ENCODE measurements around the gene SGIP1.

The SGIP1 gene

GRCh38 chr1:66520655-66521054 is 13.3 kb upstream of the SGIP1 start:
- in situ Hi-C loops (cut with HindIII; ENCODE audit: low sequenced_read_pairs) = no loop called here

DNA sequence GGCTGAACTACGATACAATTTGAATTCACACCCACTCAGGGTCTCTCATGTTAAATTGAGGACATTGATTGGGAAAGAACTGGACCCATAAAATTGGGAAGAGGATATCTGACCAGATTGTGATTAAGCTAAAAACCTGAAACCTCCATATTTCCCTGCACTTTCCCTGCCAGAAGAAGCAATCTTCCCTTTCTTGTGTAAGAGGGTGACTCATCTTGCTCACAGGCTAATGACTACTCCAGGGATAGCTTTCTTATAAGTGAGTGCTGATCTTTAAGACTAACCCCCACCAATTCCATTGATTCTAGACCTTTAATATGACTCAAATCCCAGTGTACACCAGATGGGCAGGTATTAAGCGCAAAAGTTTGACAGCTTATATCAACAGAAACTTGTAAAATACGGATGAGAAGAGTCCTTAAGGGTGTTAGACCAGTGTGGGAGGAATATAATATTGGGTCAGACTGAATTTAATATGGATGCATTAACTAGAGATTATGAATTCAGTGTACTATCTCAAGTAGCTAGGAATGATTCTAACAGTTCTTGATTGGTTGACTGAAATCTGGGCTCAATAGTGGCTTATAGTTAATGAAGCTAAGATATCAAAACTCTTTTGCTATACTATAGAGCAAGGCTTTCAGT is 12.1 kb upstream of the SGIP1 start:
- in situ Hi-C loops (cut with HindIII; ENCODE audit: low sequenced_read_pairs) = no loop called here

DNA sequence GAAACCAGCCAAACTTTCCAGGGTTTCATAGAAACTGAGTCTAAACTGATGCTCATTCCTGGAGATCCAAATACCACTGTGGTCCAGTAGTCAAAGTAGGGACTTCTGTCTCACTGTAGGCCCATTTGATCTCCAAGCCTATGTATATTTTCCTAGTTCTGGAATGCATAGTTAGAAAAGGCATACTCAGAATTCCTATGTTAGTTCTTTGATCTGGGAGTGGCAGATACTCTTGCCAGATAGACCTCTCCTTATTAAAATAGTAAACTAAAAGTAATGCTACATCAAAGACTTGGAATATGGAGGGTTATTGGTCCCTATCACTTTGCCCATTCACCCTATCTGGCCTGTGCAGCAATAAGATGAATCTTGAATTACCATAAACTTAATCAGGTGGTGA is 10.4 kb upstream of the SGIP1 start:
- in situ Hi-C loops (cut with HindIII; ENCODE audit: low sequenced_read_pairs) = no loop called here

- in situ Hi-C loops (cut with HindIII; ENCODE audit: low sequenced_read_pairs) = no loop called here
Measured at GRCh38 chr1:66525086-66525485, 8.9 kb upstream of the SGIP1 start.

DNA sequence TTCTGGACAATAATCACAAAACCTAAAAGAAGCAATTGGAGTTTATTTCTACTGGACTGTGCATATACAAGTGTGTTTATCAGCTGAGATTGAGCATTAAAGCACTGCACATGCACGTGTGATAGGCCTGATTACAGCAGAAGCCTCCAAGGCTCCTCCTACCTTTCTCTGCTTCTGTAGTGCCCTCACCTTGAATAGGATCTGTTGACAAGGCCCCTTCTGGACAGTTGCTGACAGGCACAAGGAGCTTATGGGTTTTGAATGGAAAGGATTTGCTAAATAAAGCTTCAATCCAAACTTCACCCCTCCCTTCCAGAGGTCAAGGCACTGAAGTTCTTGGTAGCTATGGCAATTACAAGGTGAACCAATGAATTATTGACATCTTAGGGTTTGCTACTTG is 7.9 kb upstream of the SGIP1 start:
- in situ Hi-C loops (cut with HindIII; ENCODE audit: low sequenced_read_pairs) = no loop called here

GRCh38 chr1:66526991-66527390 is 7.0 kb upstream of the SGIP1 start:
- in situ Hi-C loops (cut with HindIII; ENCODE audit: low sequenced_read_pairs) = no loop called here

GRCh38 chr1:66527686-66528085 is 6.3 kb upstream of the SGIP1 start:
- in situ Hi-C loops (cut with HindIII; ENCODE audit: low sequenced_read_pairs) = no loop called here

- in situ Hi-C loops (cut with HindIII; ENCODE audit: low sequenced_read_pairs) = no loop called here
Measured at GRCh38 chr1:66528580-66528979, 5.4 kb upstream of the SGIP1 start.

DNA sequence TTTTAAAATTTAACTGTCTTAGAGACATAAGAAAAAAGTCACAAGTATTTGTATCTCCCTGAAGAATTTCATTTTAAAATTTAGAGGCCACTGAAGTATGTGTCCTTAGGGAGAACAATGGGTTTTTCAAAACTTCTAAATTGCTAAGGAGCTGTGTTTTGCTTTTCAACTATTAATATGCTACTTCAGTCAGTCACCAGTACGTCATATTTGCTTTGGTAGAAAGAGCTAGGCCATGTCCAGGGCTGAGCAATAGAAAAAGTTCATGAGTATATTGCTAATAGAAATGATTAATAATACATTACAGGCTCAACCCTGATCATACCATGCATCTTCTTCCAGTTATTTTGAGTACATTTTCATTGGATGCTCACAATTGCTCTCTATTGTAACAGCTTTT is 1.7 kb upstream of the SGIP1 start:
- in situ Hi-C loops (cut with HindIII; ENCODE audit: low sequenced_read_pairs) = no loop called here

DNA sequence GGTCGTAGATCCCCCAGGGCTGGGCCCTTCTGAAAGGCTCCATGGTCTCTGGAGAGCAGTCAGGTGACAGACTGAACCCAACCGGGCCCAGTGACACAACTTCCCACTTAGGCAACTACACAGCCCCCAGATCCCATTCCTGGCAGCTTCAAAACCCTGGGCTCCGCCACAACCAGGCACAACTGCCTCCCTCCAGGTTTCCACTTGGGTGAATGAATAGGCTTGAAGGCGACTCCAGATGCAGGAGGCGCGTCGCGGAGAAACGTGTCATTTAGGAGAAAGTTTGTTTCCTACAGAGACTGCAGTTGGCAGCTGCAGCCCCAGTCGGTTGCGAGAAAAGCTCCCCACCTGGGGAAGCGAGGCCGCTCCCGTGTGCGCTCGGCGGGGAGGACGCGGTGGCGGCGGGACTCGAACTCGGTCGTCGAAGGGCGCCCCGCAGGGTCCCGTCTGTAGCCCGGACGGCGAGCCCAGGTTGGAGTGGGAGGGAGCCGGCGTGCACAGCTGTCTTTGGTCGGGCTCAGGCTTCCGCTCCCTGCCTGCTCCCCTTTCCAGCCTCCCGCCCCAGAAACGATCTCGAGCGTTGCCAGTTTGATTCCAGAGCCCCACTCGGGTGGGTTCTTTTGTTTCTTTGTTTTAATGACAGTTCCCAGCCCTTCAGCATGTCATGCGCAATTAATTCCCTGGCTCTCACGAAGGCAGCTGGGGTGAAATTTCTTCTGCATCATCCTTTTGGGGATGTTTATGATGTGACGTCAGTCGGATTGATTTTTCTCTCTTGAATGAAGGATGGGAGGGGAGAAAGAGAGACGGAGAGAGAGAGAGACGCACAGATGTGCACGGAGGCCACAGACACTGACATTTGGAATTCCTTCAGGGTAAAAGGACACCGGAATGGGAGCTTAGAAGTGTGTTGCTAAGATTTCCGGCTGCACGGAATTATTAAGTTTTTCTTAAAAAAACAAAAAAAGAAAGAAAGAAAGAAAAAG is 862 bp upstream of the SGIP1 start:
- in situ Hi-C loops (cut with HindIII; ENCODE audit: low sequenced_read_pairs) = no loop called here

GRCh38 chr1:66535061-66535460 is 1.1 kb downstream of the SGIP1 start:
- in situ Hi-C loops (cut with HindIII; ENCODE audit: low sequenced_read_pairs) = no loop called here

- in situ Hi-C loops (cut with HindIII; ENCODE audit: low sequenced_read_pairs) = no loop called here
Measured at GRCh38 chr1:66535853-66536252, 1.9 kb downstream of the SGIP1 start.

- in situ Hi-C loops (cut with HindIII; ENCODE audit: low sequenced_read_pairs) = no loop called here
Measured at GRCh38 chr1:66537718-66538117, 3.8 kb downstream of the SGIP1 start.

GRCh38 chr1:66539491-66539890 is 5.5 kb downstream of the SGIP1 start:
- in situ Hi-C loops (cut with HindIII; ENCODE audit: low sequenced_read_pairs) = no loop called here

DNA sequence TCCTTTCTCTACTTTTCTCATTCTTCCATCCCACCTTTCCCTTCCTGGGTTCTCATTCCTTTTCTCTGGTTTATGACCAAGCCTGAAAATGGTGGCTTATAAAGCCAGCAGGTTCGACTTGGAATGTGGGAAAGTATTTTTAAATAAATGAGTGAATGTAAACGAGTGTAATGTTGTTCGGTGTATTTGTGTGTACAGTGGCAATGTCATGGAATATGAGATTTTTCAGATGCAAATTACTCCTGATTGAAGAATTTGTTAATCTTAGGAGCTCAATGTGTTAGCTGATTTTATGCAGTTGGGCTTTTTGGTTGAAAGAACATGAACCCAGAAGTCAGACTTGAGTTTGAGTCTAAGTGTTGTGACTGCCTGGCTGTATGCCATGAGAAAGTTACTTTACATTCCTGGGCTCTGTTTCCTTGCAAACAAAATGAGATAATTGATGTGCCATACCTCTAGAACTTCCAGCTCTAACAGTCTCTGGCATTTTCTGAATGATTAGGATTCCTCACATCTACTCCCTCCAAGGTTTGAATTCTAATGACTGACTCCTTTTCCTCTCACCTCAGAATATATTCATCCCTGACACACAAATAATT is 6.6 kb downstream of the SGIP1 start:
- in situ Hi-C loops (cut with HindIII; ENCODE audit: low sequenced_read_pairs) = no loop called here

DNA sequence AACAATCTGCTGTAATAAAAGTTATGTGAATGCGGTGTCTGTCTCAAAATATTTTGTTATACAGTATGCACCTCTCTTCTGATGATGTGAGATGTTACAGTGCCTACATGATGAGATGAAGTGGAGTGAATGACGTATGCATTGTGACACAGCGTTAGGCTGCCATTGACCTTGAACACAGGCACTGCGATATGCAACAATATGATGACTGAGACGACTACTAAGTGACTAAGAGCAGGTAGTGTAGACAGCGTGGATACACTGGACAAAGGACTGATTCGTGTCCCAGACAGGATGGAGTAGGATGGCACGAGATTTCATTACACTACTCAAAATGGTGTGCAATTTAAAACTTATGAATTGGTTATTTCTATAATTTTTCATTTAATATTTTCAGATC is 8.4 kb downstream of the SGIP1 start:
- in situ Hi-C loops (cut with HindIII; ENCODE audit: low sequenced_read_pairs) = no loop called here

GRCh38 chr1:66542811-66543767 is 9.1 kb downstream of the SGIP1 start:
- in situ Hi-C loops (cut with HindIII; ENCODE audit: low sequenced_read_pairs) = no loop called here

DNA sequence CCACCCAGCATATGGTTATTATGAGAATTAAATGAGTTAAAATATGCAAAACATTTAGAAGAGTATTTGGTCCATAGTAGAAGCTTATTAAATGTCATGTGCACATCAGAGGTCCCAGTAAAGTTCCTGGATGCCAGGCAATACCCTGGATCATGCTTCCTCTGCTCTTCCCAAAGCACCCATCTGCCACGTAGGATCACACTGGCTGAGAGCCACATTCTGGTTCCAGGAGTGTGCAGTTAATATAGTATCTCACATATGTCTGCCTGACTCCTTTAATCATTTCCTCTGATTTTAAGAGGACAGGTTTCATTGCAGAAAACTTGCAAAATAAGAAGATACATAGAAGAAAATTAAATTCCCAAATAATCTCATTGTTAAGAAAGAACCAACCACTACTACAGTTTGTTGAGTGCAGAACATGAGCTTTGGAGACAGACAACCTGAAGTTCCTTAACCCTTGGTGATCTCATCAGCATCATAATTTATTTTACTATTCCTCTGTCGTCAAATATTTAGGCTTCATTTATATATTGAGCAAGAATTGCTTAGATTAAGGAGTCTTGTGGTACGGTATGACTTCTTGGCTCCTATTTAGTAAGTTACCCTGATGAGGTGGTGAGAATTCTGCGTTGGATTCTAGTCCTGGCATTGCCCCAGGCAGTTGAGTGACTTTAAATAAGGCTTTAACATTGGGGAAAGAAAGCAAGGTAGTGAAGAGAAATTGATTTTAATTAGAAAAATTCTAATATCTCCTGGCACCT is 12.3 kb downstream of the SGIP1 start:
- in situ Hi-C loops (cut with HindIII; ENCODE audit: low sequenced_read_pairs) = no loop called here

DNA sequence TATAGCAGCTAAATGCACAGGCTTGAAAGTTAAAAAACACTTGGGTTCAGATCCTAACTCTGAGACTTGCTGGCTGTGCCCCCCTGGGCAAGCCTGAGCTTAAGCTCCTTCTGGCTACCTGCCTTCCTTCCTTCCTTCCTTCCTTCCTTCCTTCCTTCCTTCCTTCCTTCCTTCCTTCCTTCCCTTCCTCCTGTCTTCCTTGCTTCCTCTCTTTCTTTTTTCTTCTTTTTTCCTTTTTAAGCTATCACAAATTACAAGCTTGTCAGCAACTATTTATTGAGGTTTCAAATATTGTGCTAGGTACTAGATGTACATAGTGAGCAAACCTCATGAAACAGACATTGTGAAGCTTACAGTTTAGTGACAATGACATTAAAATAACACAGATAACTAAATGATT is 15.1 kb downstream of the SGIP1 start:
- in situ Hi-C loops (cut with HindIII; ENCODE audit: low sequenced_read_pairs) = no loop called here

- in situ Hi-C loops (cut with HindIII; ENCODE audit: low sequenced_read_pairs) = no loop called here
Measured at GRCh38 chr1:66550243-66550642, 16.3 kb downstream of the SGIP1 start.
